GM12892 (cell line): ENCODE results near the gene PHACTR2.
A peak's percentile ranks its signal among the peaks of the same experiment; 100 is the strongest.
"Not testable (repeated sequence)": the region's sequence is repeated elsewhere in the genome, so short reads cannot be mapped to it uniquely, and the experiment has no call there.

Source experiments
- DNase-seq: peaks from one replicate; pipeline ENCODE4 v3.0.0; 2011; ENCODE audit not compliant: insufficient read length
- FAIRE-seq: peaks from 2 replicates; lab custom pipeline; 2011; peaks lifted over from hg19 to GRCh38; lab: Jason Lieb, UNC
- POLR2A ChIP-seq: IDR thresholded peaks from 2 replicates; pipeline ENCODE4 v1.6.1; 2011; ENCODE audit warnings: low read depth, low read length, control low read depth
- POLR2AphosphoS5 ChIP-seq: IDR thresholded peaks from 2 replicates; pipeline ENCODE4 v1.6.1; 2011; ENCODE audit warnings: low read depth, low read length, control low read depth
- TAF1 ChIP-seq: IDR thresholded peaks from 2 replicates; pipeline ENCODE4 v1.6.1; 2011; ENCODE audit warnings: low read depth, mild to moderate bottlenecking, control low read depth, low read length, borderline replicate concordance

Gene PHACTR2

GRCh38 chr6:143872201-143872600, 194.4 kb downstream of the PHACTR2 start:
- DNase-seq (no peak), FAIRE-seq (no peak)
- TF ChIP-seq TAF1 = no peak
- no peak for TF ChIP-seq POLR2A
- no peak for TF ChIP-seq POLR2AphosphoS5

- not testable (repeated sequence) for FAIRE-seq, DNase-seq
Observed at GRCh38 chr6:143873600-143873999, 195.8 kb downstream of the PHACTR2 start.

- not testable (repeated sequence) for FAIRE-seq, DNase-seq
Observed at GRCh38 chr6:143874503-143874902, 196.7 kb downstream of the PHACTR2 start.

GRCh38 chr6:143877584-143878271, 200.0 kb downstream of the PHACTR2 start:
- FAIRE-seq = no peak
- no peak for DNase-seq
- no peak for TF ChIP-seq POLR2A

GRCh38 chr6:143878272-143878760, 200.6 kb downstream of the PHACTR2 start:
- no peak for DNase-seq
- TF ChIP-seq POLR2A (no peak), POLR2AphosphoS5 (no peak), TAF1 (no peak)
- FAIRE-seq = peak; percentile 17

- no peak for FAIRE-seq
- no peak for TF ChIP-seq TAF1
- TF ChIP-seq POLR2AphosphoS5 = no peak
- no peak for TF ChIP-seq POLR2A
Observed at GRCh38 chr6:143880412-143880811, 202.6 kb downstream of the PHACTR2 start.

More at GRCh38 chr6:143880412-143880811, 202.6 kb downstream of the PHACTR2 start:
- DNase-seq = no peak
